MM.1S (cell line): ENCODE data around the gene JUND.

Experiments used
- DNase-seq: peaks from one replicate; pipeline ENCODE4 v3.0.0-alpha.2; 2015
- H2AFZ ChIP-seq: fragments of 300-600 bp; sonication (generic); 2 replicates; pipeline ENCODE4 v1.6.0; 2016; ENCODE audit warnings: antibody characterized with exemption, low read length
- H3F3A ChIP-seq: fragments of 300-600 bp; sonication (generic); 2 replicates; pipeline ENCODE4 v1.6.1; 2016; ENCODE audit warnings: mild to moderate bottlenecking, antibody characterized with exemption, low read length, moderate library complexity, mixed read lengths; ENCODE audit not compliant: insufficient read depth
- H3K27ac ChIP-seq: fragments of 300-600 bp; sonication (generic); 2 replicates; pipeline ENCODE4 v1.5.1; 2016; ENCODE audit warnings: mild to moderate bottlenecking, low read length
- H3K27me3 ChIP-seq: fragments of 300-600 bp; sonication (generic); replicated peaks from 2 replicates; pipeline ENCODE4 v1.6.0; 2016; ENCODE audit warnings: low read length; ENCODE audit not compliant: insufficient read depth
- H3K36me3 ChIP-seq: fragments of 300-600 bp; sonication (generic); replicated peaks from 2 replicates; pipeline ENCODE4 v1.6.1; 2016; ENCODE audit warnings: mild to moderate bottlenecking, low read length, mixed read lengths; ENCODE audit not compliant: insufficient read depth
- H3K4me1 ChIP-seq: fragments of 300-600 bp; sonication (generic); 2 replicates; pipeline ENCODE4 v1.6.1; 2016; ENCODE audit warnings: low read length, mixed read lengths
- H3K4me2 ChIP-seq: fragments of 300-600 bp; sonication (generic); 2 replicates; pipeline ENCODE4 v1.6.0; 2016; ENCODE audit warnings: low read depth, low read length
- H3K4me3 ChIP-seq: fragments of 300-600 bp; sonication (generic); 2 replicates; pipeline ENCODE4 v1.5.1; 2016; ENCODE audit warnings: low read length, mixed read lengths
- H3K79me2 ChIP-seq: fragments of 300-600 bp; sonication (generic); 2 replicates; pipeline ENCODE4 v1.6.1; 2016; ENCODE audit warnings: mixed run types, low read length, mixed read lengths
- H3K9ac ChIP-seq: fragments of 300-600 bp; sonication (generic); 2 replicates; pipeline ENCODE4 v1.6.1; 2016; ENCODE audit warnings: low read length, mixed read lengths
- H3K9me2 ChIP-seq: fragments of 300-600 bp; sonication (generic); replicated peaks from 2 replicates; pipeline ENCODE4 v1.6.1; 2016; ENCODE audit warnings: mild to moderate bottlenecking, low read length, mixed read lengths; ENCODE audit not compliant: insufficient read depth
- H3K9me3 ChIP-seq: fragments of 300-600 bp; sonication (generic); replicated peaks from 2 replicates; pipeline ENCODE4 v1.6.1; 2016; ENCODE audit warnings: mild to moderate bottlenecking, low read length, mixed read lengths; ENCODE audit not compliant: insufficient read depth
- H4K20me1 ChIP-seq: fragments of 300-600 bp; sonication (generic); 2 replicates; pipeline ENCODE4 v1.6.1; 2016; ENCODE audit warnings: mild to moderate bottlenecking, low read length, moderate library complexity, mixed read lengths; ENCODE audit not compliant: insufficient read depth
- CTCF ChIP-seq: fragments of 300-600 bp; sonication (generic); IDR thresholded peaks from 2 replicates; pipeline ENCODE4 v1.5.1; 2016; ENCODE audit warnings: antibody characterized with exemption, low read length, mixed read lengths
- EZH2 ChIP-seq: fragments of 300-600 bp; sonication (generic); optimal IDR thresholded peaks from 2 replicates; pipeline ENCODE3; 2017; ENCODE audit warnings: low read depth, mild to moderate bottlenecking, antibody characterized with exemption, low read length, mixed read lengths
- EZH2phosphoT487 ChIP-seq: fragments of 300-600 bp; sonication (generic); IDR thresholded peaks from 2 replicates; pipeline ENCODE4 v1.6.1; 2018; ENCODE audit warnings: antibody characterized with exemption, low read length

Gene JUND

DNA sequence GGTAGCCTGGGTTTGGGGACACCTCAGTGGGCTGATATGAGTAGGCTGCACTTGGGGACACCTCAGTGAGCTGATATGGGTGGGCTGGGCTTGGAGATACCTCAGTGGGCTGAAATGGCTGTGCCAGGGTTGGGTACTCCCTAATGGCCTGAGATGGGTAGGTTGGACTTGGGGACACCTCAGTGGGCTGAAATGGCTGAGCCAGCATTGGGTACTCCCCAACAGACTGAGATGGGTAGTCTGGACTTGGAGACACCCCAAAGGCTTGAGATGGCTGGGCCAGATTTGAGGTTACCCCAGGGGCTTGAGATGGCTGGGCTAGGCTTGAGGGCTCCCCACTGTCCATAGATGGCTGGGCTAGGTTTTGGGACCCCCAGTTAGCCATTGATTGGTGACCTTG is 19.3 kb downstream of the JUND start:
- no peak overlapping the region for H2AFZ ChIP-seq
- H4K20me1 ChIP-seq = no peaks in the 10 kb centered on the region
- no peaks in the 10 kb centered on the region for H3K36me3 ChIP-seq
- H3K4me2 ChIP-seq = no peak overlapping the region
- TF ChIP-seq EZH2 = no peak
- TF ChIP-seq CTCF = no peak
- no peak for TF ChIP-seq EZH2phosphoT487
- H3K27ac ChIP-seq = no peak overlapping the region
- H3K9me2 ChIP-seq = no peaks in the 10 kb centered on the region
- H3F3A ChIP-seq = no peaks in the 10 kb centered on the region
- no peak for DNase-seq
- H3K9ac ChIP-seq = no peak overlapping the region
- H3K4me3 ChIP-seq = no peak overlapping the region
- no peaks in the 10 kb centered on the region for H3K4me1 ChIP-seq
- H3K9me3 ChIP-seq = no peaks in the 10 kb centered on the region
- H3K27me3 ChIP-seq = peaks cover 81% of the 10 kb centered on the region
- no peaks in the 10 kb centered on the region for H3K79me2 ChIP-seq

DNA sequence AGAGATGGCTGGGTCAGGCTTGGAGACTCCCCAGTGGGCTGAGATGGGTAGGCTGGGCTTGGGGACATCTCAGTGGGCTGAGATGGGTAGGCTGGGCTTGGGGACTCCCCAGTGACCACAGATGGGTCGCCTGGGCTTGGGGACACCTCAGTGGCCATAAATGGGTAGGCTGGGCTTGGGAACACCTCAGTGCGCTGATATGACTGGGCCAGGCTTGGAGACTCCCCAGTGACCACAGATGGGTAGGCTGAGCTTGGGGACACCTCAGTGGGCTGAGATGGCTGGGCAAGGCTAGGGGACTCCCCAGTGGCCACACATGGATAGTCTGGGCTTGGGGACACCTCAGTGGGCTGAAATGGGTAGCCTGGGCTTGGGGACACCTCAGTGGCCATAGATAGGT is 19.9 kb downstream of the JUND start:
- no peaks in the 10 kb centered on the region for H3K36me3 ChIP-seq
- H3K27ac ChIP-seq = no peak overlapping the region
- TF ChIP-seq EZH2 (no peak), EZH2phosphoT487 (no peak), CTCF (no peak)
- H3K4me1 ChIP-seq = no peaks in the 10 kb centered on the region
- H3K4me2 ChIP-seq = no peak overlapping the region
- H3K79me2 ChIP-seq = no peaks in the 10 kb centered on the region
- DNase-seq = no peak
- H3K27me3 ChIP-seq = peaks cover 81% of the 10 kb centered on the region
- H3K4me3 ChIP-seq = no peak overlapping the region
- H3K9me2 ChIP-seq = no peaks in the 10 kb centered on the region
- H3K9me3 ChIP-seq = no peaks in the 10 kb centered on the region
- H3F3A ChIP-seq = no peaks in the 10 kb centered on the region
- no peak overlapping the region for H3K9ac ChIP-seq
- H4K20me1 ChIP-seq = no peaks in the 10 kb centered on the region
- no peak overlapping the region for H2AFZ ChIP-seq

GRCh38 chr19:18259893-18260292 is 21.5 kb downstream of the JUND start:
- Histone ChIP-seq H3K4me3 (no peak overlapping the region), H3K27me3 (peaks cover 75% of the 10 kb centered on the region), H3K27ac (no peak overlapping the region), H3K9ac (no peak overlapping the region), H3K79me2 (no peaks in the 10 kb centered on the region), H3F3A (no peaks in the 10 kb centered on the region), H3K9me2 (no peaks in the 10 kb centered on the region), H2AFZ (no peak overlapping the region), H3K4me2 (no peak overlapping the region), H3K9me3 (no peaks in the 10 kb centered on the region), H3K36me3 (no peaks in the 10 kb centered on the region), H3K4me1 (peaks cover 6% of the 10 kb centered on the region; the same call in 1 of the 2 replicates), H4K20me1 (no peaks in the 10 kb centered on the region)
- no peak for DNase-seq
- no peak for TF ChIP-seq EZH2
- no peak for TF ChIP-seq EZH2phosphoT487
- no peak for TF ChIP-seq CTCF
